Tongue (tissue), 2 donors: Measurements from ENCODE around the gene CELF1. TPM values are rescaled to one million over a fixed set of nuclear protein-coding genes. Genes with fewer than 3 reads are reported as not detected.

ENCODE experiments used
- DNase-seq: peaks from one replicate; pipeline ENCODE4 v3.0.0-alpha.2; 2015
- total RNA-seq: library from RNA; depleted of rRNA; stranded (reverse); fragments of >200 nt; gene quantifications from one replicate; pipeline ENCODE4 v1.2.3, GENCODE V29; 2014

The CELF1 gene
- total RNA-seq, 1 donor from 2014 or later, result 121 TPM

DNA sequence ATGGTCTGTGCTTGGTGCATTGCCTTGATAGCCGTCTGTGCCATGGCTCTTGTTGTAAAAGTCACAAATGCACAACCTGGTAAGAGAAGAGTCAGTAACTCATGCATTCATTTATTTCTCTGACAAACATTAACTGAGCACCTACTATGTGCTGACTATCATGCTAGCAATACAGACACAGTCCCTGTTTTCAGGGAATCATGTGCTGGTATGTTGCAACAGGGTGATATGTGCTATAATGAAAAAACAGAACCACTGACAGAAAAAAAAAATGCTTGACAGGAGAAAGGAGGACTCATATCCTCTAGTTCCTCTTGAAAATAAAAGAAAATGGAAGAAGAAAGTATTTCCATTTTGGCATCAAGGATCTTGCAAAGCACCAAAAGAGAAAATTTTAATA lies 69.5 kb downstream of the CELF1 start:
- DNase-seq, result no peak

DNA sequence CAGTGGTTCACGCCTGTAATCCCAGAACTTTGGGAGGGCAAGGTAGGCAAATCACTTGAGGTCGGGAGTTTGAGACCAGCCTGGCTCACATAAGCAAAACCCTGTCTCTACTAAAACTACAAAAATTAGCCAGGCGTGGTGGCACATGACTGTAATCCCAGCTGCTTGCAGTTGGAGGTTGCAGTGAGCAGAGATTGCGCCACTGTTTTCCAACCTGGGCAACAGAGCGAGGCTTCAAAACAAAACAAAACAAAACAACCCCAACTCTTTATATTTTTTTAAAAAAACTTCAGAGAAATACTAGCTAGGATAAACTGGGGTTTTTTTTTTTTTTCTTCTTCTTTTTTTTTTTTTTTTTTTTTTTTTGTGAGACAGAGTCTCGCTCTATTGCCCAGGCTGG lies 72.2 kb downstream of the CELF1 start:
- DNase-seq, result no peak

DNA sequence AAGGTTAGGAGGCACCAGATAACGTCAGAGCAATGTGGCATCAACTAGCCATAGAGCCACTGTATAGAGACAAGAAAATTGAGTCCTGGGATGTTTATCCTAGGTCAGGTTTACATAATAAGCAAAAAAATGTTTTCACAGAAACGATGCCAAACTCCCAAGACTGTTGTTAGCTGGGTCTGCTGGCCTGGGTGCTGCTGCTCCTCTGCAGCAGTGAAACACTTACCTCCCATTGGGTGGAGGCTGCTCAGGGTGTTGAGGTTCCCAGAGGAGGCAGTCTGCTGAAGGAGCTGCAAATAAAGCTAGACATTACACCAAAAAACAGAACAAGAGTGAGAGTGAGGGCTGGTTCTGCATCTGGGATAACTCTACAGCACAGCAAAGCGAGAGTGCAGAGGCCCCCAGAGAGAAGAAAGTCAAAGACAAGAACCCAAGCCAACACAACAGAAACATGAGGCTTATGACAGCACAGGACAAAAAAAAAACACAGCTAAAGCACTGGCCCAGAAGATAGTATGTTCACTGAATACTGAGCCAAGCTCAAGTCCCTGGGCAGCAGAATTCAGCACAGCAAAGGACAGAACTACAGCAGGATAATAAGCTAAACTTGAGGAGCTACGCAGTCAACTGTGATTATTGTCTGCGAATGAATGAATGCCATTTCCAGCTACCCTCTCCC lies 74.1 kb downstream of the CELF1 start:
- DNase-seq, result peak; percentile 19

DNA sequence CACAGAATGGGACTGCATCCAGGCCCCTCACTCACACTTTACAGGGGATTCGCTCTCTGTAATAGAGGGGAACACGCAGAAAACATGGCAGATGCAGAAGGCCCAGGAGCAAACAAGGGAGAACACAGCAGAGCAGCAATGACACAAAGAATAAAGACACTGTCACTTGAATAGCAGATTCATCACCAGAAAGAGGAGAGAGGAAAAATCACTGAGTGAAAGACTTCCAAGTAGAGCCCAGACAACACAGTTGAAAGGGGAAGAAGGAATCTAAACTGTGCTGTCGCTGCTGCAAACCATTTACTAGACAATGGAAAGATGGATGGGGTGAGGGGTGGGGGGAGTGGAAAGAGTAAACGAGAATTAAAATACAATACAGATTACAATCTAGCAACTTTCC lies 75.2 kb downstream of the CELF1 start:
- DNase-seq, result no peak

DNA sequence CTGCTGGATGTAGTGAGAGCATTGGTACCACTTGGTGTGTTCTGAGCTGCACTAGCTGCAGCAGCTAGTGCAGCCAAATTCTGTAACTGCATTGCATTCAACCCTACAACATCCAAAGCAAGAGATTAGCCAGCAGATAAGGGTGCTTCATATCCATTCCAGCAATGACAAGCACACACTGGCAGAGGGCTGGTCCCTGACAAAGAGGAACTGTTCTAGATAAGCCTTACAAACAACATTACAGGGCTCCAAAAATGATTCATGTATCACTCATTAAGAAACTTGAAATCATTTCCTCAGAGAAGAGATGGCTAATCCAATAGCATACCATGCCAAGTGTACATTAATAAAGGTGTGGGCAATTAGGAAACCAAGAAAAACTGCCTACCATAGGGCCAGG lies 75.6 kb downstream of the CELF1 start:
- no peak for DNase-seq

DNA sequence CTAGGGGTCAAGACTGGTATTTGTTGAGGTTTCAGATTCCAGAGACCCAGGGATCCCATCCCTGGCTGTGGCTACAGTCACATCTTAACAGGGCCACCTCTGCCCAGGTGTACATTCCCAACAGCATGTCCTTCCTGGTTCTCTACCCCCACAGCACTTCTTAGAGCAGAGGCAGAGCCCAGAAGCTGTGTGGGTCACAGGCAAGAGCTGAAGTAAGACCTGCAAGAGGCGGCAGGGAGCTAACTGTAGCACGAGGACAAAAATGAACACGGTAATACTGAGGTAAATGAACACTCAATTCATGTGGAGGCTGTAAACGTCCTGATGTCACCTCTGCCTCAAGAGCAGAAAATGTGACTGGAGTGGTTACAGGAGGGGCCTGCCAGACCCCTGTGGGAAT lies 82.3 kb downstream of the CELF1 start:
- DNase-seq, result no peak

DNA sequence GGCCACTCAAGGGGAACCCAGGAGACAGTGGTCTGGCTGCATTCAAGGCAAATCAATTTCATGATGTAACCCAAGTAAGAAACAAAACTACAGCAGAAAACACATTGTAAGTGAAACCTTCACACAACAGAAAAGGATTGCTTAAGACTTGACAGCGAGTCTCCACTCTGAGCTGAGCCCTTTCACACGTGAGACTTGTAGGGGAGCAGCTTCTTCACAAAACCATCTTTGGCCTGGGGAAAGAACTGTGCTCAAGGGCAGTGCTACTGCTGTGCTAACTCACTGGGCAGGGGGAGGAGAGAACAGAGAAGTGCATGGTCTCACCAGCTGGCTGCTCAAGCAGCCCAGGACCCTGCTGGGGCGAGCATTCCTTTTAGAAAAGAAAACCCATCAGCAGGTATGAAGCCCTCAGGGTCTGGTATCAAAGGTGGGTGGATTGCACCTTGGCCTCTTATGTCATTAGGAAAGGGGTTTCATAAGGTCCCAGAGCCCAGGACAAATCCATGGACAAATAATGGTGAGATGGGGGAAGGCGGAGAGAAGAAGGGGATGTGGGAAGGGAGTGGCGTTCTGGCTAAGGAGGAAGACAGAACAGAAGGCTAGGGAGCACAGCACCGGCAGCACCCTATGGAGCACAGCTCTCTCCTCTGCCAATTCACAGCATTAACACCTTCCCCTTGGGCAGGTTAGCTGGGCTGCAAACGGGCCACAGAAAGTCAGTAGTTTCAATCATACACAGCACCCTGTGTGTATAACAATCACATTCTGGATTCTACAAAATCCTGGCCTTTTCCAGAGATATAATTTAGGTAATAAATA lies 83.4 kb downstream of the CELF1 start:
- DNase-seq, result peak; percentile 13

DNA sequence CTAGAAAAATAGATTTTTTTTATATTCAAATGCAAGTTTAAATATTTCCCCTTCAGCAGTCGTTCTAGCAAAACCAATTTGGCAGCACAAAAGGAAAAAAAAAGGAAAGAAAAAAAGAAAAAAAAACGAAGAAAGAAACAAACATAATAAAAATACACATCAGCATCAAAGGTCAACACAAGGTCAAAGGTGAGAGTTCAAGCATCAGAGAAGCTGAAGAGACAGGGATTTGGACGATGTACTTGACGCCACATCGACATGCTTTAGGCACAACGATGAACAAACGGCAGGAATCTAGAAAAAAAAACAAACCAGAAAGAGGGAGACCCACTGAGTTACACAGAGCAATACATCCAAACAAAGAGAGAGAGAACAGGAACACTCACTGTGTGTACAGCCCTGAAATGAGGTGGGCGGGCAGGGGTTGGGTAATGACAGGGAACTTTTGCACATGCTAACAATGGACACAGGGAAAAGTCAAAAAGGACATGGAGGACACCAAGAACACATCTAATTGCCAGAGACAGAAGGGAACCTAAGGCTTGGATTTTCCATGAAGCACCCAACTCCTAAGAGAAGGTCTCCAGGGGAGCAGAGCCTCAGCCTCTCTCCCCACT lies 84.2 kb downstream of the CELF1 start:
- peak; percentile 16 for DNase-seq

DNA sequence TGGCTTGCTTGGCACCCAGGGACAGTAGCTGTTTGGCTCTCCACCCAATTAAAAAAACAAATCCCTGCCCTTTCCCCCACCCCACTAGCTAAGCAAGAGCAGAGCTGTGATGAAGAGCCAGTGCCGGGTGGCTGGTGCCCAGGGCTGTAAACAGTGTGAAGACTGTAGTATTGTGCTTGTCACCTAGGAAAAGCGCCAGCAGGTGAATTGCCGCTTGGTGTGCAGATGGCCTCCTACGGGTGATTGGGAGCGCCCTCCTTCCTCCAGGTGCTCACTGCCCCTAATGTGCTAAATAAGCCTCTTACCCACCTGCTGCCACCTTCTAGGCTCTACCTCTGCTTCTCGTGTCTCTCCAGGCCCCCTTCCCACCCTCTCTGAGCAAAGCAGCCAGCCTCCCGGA lies 85.6 kb downstream of the CELF1 start:
- no peak for DNase-seq

DNA sequence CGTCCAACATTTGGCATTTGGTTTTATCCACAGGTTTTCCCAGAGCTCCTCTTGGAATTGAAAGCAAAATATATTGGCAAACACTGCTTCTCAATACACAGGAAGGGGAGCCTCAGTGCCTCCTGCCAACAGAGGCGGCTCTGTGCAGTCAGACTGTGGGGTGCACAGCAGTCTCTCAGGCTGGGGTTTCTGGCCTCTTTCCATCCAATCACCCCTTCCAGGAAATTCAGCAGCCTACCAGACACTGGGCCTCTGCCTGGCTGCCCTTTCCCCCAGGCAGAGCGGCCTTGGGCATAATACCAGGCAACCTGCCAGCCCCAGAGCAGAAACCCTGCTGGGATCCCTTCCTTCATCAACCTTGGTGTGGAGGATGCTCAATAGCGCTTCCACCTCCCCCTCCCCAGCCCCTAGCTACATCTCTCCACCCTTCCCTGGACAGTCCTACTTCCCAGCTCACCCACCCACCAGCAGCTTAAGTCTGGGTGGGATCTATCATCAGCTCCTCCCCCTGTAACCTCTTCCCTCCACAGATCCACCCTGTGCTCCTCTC lies 86.2 kb downstream of the CELF1 start:
- peak; percentile 58 for DNase-seq

DNA sequence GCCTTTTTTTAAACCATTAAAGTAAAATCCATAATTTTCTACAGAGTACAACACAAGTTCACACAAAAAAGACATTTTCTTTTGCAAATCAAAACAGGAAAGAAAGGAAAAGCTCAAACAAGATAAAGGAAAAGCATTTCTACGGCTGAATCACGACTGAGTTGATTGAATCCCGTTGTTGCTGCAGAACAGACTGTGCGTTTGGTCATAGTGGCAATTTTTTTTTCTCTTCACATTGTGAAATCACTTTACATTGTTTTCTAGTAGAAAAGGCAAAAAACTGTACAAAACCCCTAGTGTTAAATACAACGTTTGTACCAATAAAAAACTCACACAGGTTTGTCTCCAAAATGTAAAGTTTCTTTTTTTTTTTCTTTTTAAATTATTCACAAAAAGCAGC lies 86.7 kb downstream of the CELF1 start:
- no peak for DNase-seq

DNA sequence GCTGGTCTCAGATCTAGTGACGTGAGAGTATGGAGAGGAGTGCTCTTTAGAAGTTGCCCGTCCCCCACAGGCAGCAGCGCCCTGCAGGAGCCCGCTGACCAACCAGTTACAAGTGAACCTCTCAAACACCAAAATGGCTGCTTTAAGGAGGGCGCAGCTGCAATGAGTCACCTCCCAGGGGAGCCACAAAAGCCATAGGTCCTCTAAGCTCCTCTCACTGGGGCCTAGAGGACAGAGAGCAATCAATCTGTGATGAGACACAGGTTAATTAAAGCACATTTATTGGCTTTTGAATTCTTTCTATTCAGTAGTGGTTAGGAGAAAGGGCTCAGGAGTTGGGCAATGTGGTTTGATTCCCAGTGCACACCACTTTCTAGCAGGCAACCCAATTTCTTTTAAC lies 88.4 kb downstream of the CELF1 start:
- no peak for DNase-seq

DNA sequence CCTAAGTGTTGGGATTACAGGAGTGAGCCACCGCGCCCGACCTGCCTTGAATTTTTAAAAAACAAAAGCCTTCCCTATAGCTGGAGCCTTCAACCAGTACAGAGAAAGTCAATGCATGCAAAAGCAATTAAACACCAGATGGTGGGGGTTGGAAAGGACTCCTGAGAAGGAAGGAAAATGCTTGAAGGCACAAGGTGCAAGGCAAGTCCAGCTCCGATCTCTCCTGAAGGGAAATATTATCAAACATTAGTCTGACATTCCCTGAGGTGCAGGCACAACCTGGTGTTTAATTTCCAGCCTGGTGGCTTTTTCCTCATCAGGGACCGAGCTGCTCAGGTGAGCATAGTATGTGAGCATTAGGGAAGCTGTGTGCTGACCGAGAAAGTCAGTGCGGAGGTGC lies 91.1 kb downstream of the CELF1 start:
- DNase-seq, result no peak

DNA sequence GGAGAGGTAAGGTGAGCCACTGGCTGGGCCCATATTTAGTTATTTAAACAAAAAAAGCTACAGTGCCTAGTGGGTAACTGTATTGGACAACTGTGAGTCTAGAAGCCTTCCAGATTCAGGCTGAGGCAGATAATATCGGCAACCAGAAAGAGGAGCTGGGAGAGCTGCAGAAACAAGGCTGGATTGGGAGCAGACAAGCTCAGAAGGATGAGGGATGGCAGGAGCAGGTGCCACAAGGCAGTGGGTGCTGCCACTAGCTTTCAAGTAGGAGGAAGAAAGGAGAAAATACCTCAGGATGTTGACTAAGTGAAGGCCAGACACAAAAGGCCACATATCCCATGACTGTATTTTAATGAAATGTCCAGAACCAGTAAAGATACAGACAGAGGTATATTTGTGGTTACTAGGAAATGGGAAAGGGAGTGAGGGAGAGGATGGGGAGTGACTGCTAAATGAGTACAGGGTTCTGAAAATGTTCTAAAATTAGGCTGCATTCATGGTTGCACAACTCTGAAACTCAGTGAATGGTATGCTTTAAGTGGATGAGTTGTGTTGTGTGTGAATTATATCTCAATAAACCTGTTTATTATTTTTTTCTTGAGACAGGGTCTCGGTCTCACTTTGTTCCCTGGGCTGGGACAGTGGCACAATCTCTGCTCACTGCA lies 92.2 kb downstream of the CELF1 start:
- no peak for DNase-seq

DNA sequence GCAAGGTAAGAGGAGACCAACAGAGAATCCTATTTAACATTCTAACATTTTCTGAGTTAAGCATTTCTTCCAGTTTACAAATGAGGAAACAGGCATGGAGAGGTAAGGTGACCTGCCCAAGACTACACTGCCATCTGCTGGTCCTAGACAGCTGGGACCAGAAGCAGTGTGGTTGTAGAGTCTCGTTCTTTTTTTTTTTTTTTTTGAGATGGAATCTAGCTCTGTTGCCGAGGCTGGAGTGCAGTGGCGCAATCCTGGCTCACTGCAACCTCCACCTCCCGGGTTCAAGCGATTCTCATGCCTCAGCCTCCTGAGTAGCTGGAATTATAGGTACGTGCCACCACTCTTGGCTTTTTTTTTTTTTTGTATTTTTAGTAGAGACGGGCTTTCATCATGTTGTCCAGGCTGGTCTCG lies 98.7 kb downstream of the CELF1 start:
- DNase-seq, result peak; percentile 89

DNA sequence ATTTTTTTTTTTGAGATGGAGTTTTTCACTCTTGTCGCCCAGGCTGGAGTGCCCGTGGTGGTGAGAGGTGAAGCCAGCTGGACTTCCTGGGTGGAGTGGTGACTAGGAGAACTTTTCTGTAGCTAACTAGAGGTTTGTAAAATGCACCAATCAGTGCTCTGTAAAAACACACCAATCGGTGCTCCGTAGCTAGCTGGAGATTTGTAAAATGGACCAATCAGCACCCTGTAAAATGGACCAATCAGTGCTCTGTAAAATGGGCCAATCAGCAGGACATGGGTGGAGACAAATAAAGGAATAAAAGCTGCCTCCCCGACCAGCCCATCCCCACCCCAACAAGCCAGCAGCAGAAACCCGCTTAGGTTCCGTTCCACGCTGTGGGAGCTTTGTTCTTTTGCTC lies 99.6 kb downstream of the CELF1 start:
- no peak for DNase-seq

DNA sequence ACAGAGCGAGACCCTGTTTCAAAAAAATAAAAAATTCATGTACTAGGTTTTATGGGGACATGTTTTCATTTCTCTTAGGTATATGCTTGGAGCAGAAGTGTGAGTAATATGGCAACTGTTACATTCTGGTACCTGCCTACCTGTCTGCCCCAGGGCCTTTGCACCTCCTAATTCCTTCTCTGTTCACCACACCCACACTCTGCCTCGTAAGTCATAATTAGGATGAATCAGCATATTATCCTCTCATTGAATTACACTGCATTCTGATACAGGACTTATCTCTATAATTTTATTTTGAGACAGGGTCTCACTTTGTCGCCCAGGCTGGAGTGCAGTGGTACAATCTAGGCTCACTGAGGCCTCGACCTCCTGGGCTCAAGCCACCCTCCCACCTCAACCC lies 100.9 kb downstream of the CELF1 start:
- no peak for DNase-seq

DNA sequence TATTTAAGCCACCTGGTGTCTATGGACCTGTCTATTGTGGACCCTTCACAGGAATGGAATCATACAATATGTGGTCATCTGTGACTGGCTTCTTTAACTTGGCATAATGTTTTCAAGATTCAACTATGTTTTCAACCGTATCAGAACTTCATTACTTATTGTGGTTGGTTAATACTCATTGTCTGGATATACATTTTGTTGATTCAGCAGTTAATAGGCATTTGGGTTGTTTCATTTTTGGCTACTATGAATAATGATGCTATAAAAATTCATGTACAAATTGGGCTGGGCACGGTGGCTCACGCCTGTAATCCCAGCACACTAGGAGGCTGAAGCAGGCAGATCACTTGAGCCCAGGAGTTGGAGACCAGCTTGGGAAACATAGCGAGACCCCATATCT lies 101.5 kb downstream of the CELF1 start:
- DNase-seq, result no peak

DNA sequence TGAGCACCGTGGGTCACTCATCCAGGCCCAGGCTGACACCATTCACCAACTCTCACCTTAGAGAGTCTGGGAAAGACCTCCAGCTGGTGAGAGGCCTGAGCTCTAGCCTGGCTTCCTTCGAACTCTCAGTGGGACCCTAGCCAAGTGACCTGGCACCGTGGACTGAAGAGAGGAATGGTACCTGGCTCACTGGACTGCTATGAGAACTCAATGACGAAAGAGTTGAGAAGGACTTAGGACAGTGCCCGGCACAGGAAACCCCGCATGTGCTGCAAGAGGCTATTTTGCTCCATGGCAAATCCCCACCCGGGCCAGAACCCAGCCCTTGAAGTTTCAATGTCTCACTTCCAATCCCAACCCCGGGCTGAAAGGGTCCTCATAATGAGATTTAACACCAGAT lies 103.4 kb downstream of the CELF1 start:
- no peak for DNase-seq

DNA sequence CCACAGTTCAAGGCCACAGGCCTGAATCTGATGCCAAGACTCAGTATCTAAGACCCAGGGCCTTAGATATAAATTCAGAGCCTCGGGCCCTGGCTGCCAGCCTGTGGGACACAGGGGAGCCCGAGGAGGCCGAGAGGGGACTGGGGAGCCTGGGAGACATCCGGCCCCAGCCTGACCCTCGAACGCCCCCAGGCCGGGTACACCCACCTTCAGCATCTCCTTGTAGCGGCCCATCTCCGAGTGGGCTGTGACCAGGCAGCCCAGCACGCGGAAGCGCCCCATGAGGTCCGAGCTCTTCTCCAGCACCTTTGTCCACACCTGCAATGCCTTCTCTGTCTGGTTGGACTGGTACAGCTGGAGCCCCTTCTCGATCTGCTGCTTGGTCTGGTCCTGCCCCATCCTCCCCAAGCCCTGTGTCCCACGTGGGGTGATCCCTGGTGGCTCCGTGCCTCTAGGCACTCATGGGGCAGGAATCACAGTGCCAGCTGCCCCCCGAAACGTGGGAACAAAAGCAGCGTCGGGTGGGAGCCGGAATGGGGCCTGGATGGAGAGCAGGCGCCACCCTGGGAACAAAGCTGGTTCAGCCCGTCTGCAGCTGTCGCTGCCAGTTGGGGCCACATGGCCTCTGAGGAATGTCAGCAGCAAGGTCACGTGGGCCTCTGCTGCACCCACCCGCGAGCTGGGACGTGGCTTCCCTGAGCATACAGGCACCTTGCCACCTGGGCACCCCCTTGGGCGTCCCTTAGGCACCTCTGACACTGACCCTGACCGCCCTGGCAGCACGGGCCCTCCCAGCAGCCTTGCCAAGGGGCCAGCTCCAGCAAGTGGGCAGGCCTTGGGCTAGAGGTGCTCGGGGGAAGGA lies 104.1 kb downstream of the CELF1 start, which contains the start of gene RAPSN:
TSS of gene RAPSN (minus strand) at position 571 of the 862 bp plus-strand sequence. CDS start at position 399, 172 bp downstream.
- peak; percentile 93 for DNase-seq

DNA sequence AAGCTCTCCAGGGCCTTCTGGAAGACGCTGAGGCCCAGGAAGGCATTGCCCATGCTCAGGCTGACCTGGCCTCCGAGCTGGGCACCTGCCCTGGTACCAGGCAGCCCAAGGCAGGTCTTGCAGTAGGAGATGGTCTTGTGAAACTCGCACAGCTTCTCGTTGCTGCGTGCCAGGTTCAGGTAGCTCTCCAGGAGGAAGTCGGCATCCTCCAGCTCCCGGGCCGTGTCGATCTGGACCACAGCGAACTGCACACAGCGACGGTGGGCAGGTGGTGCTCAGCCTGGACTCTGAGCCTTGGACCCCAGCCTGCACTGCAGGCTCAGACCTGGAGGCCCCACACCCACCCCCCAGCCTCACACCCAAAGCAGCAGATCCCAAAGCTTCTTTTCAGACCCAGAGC lies 105.0 kb downstream of the CELF1 start:
- DNase-seq, result no peak

DNA sequence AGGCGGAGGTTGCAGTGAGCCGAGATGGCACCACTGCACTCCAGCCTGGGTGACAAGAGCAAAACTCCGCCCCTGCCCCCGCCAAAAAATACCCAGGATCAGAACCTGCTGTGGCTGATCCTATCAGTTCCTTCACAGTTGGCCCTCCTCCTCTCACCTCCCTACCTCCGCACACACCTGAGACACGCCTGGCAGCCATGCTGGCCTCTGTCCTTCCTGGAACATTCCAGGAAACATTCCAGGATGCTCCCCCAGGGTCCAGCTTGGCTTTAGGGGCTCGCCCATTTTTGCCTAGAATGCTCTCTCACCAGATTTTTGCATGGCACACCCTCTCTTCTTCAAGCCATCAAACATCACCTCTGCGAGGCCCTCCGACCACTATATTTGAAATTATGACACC lies 106.1 kb downstream of the CELF1 start:
- DNase-seq, result no peak
